GM21515 (cell line): ENCODE results near the gene TBL3.

Experiments
- ATAC-seq: cut with Tn5 transposase; IDR thresholded peaks from one replicate; pipeline ENCODE4 v1.9.1; 2021; ENCODE audit not compliant: unreplicated experiment

The TBL3 gene

GRCh38 chr16:2013527-2013926, 41.7 kb downstream of the TBL3 start:
- no peak for ATAC-seq

GRCh38 chr16:2015117-2015946, 43.5 kb downstream of the TBL3 start:
- ATAC-seq = no peak

- no peak for ATAC-seq
These were observed 44.0 kb downstream of the TBL3 start for GRCh38 chr16:2015947-2016208.

GRCh38 chr16:2016407-2016922, 44.6 kb downstream of the TBL3 start:
- ATAC-seq = no peak

GRCh38 chr16:2019518-2019920, 47.7 kb downstream of the TBL3 start, which contains the start of gene NPW:
Gene NPW, plus strand, starts transcription at chr16:2019785.
- no peak for ATAC-seq

- ATAC-seq = no peak
These were observed 48.3 kb downstream of the TBL3 start for GRCh38 chr16:2019921-2020831.

GRCh38 chr16:2022723-2023091, 50.9 kb downstream of the TBL3 start:
- no peak for ATAC-seq

GRCh38 chr16:2023092-2024031, 51.5 kb downstream of the TBL3 start:
- ATAC-seq = peak; percentile 69

- ATAC-seq = no peak
These were observed 52.2 kb downstream of the TBL3 start for GRCh38 chr16:2024032-2024420.

- ATAC-seq = no peak
These were observed 53.4 kb downstream of the TBL3 start for GRCh38 chr16:2025251-2025650.

GRCh38 chr16:2025878-2026460, 54.1 kb downstream of the TBL3 start:
- no peak for ATAC-seq

- no peak for ATAC-seq
These were observed 54.7 kb downstream of the TBL3 start, which contains the start of gene NHERF2 for GRCh38 chr16:2026461-2027023. Gene NHERF2, plus strand, starts transcription at chr16:2026902. Its CDS starts 104 bp downstream, at chr16:2027006.

- ATAC-seq = no peak
These were observed 55.5 kb downstream of the TBL3 start for GRCh38 chr16:2027024-2028010.

GRCh38 chr16:2028146-2028545, 56.3 kb downstream of the TBL3 start:
- no peak for ATAC-seq

- ATAC-seq = no peak
These were observed 56.9 kb downstream of the TBL3 start for GRCh38 chr16:2028620-2029220.

GRCh38 chr16:2029350-2029749, 57.5 kb downstream of the TBL3 start:
- no peak for ATAC-seq

- ATAC-seq = no peak
These were observed 58.2 kb downstream of the TBL3 start for GRCh38 chr16:2030036-2030435.

GRCh38 chr16:2031081-2031577, 59.3 kb downstream of the TBL3 start:
- no peak for ATAC-seq
